AG09319 (cell line): ENCODE measurements around the gene LAIR2.

ENCODE experiments used
- DNase-seq: peaks from one replicate; pipeline ENCODE4 v3.0.0-alpha.2; 2010; ENCODE audit warnings: low read depth; ENCODE audit errors: extremely low read depth
- CTCF ChIP-seq: IDR thresholded peaks from 2 replicates; pipeline ENCODE4 v1.5.1; 2011; ENCODE audit warnings: low read depth, mild to moderate bottlenecking, inconsistent platforms, low read length, moderate library complexity

LAIR2 gene

GRCh38 chr19:54502518-54503048 is at the start of gene LAIR2:
TSS of gene LAIR2 (plus strand) at chr19:54502831. CDS start at chr19:54502919, 88 bp downstream.
- DNase-seq: no peak
- no peak for TF ChIP-seq CTCF

- no peak for DNase-seq
- TF ChIP-seq CTCF: no peak
Measured at GRCh38 chr19:54453921-54454780, 48.5 kb upstream of the LAIR2 start.

GRCh38 chr19:54454781-54455675 is 47.6 kb upstream of the LAIR2 start:
- no peak for TF ChIP-seq CTCF
- DNase-seq: no peak

GRCh38 chr19:54455786-54456422 is 46.7 kb upstream of the LAIR2 start:
- no peak for TF ChIP-seq CTCF
- DNase-seq: no peak

GRCh38 chr19:54456423-54457373 is 45.9 kb upstream of the LAIR2 start:
- no peak for DNase-seq

More at GRCh38 chr19:54456423-54457373, 45.9 kb upstream of the LAIR2 start:
- TF ChIP-seq CTCF: no peak
